ENCODE measurements around the gene ZC3H8. TPM values are rescaled to one million over a fixed set of nuclear protein-coding genes. Genes with fewer than 3 reads are reported as not detected.

ZC3H8 gene
- total RNA-seq, 1 donor from 2014 or later, result 20.4 TPM

GRCh38 chr2:112168422-112169124 lies 86.3 kb downstream of the ZC3H8 start:
- intact Hi-C loops (cut with micrococcal nuclease), result no loop called here

GRCh38 chr2:112166806-112167499 lies 87.9 kb downstream of the ZC3H8 start:
- intact Hi-C loops (cut with micrococcal nuclease), result no loop called here

- intact Hi-C loops (cut with micrococcal nuclease), result no loop called here
Measured at GRCh38 chr2:112165296-112165695, 89.5 kb downstream of the ZC3H8 start.

- intact Hi-C loops (cut with micrococcal nuclease), result no loop called here
Measured at GRCh38 chr2:112164876-112165275, 90.0 kb downstream of the ZC3H8 start.

GRCh38 chr2:112163541-112163981 lies 91.3 kb downstream of the ZC3H8 start:
- intact Hi-C loops (cut with micrococcal nuclease), result no loop called here

- intact Hi-C loops (cut with micrococcal nuclease), result no loop called here
Measured at GRCh38 chr2:112162956-112163355, 91.9 kb downstream of the ZC3H8 start.

- intact Hi-C loops (cut with micrococcal nuclease), result no loop called here
Measured at GRCh38 chr2:112162341-112162740, 92.5 kb downstream of the ZC3H8 start.

Other genes starting within 250 kb of the ZC3H8 start
- gene TMEM87B, start 199.8 kb downstream of the ZC3H8 start, total RNA-seq, result 15.7 and 20.7 TPM in 2 replicates
- 14.3 and 14.7 TPM in 2 replicates for gene FBLN7, start 116.7 kb downstream of the ZC3H8 start, total RNA-seq
- 7.2 and 9.0 TPM in 2 replicates for gene ZC3H6, start 20.6 kb upstream of the ZC3H8 start, total RNA-seq
- 8.4 and 9.9 TPM in 2 replicates for gene RGPD8, start 178.6 kb upstream of the ZC3H8 start, total RNA-seq
- 34.4 and 35.9 TPM in 2 replicates for gene TTL, start 227.1 kb upstream of the ZC3H8 start, total RNA-seq